Ovary (tissue), 3 donors: ENCODE data around the gene ODAM.

ENCODE experiments used
- CTCF ChIP-seq, 3 donors: fragments of 450-650 bp in 2 of 3; fragments of 200-600 bp in 1 of 3; IDR thresholded peaks; one replicate each; pipeline versions ENCODE4 v1.5.1 to v1.8.0; 2016 to 2022; ENCODE audit warnings: antibody characterized with exemption in 3 of 3, mild to moderate bottlenecking in 1 of 3
- POLR2A ChIP-seq: fragments of 450-650 bp; IDR thresholded peaks from one replicate; pipeline ENCODE4 v1.6.1; 2017; ENCODE audit warnings: antibody characterized with exemption, mild to moderate bottlenecking, moderate library complexity
- donor health status: DM: no; HTN: no; CAD: no.

- no peak for TF ChIP-seq CTCF (IDR thresholded peaks at IDR 0.05)
- TF ChIP-seq POLR2A, result no peak
These were observed 47.6 kb downstream of the ODAM start for GRCh38 chr4:70243091-70243490.
